HEK293 (cell line): Measurements from ENCODE around the gene KCNF1.

Experiments
- ZFP3 ChIP-seq: fragments of 450-650 bp; formaldehyde crosslinking; IDR thresholded peaks from 2 replicates; pipeline ENCODE4 v1.5.1; 2016; ENCODE audit warnings: low read depth, missing biosample characterization, missing genetic modification characterization
- ZNF112 ChIP-seq: fragments of 450-650 bp; formaldehyde crosslinking; IDR thresholded peaks from 2 replicates; pipeline ENCODE4 v1.5.0; 2017; ENCODE audit warnings: missing biosample characterization, missing genetic modification characterization

GRCh38 chr2:10882568-10882967, 29.2 kb upstream of the KCNF1 start:
- TF ChIP-seq ZFP3 (tag by site-specific recombination) (no peak), ZNF112 (tag by site-specific recombination) (no peak)
